HepG2 (cell line): ENCODE results near the gene ZFAND2B. TPM values are rescaled to one million over a fixed set of nuclear protein-coding genes. Genes with fewer than 3 reads are reported as not detected.

Experiments
- BORCS8-MEF2B ChIP-seq: sonication (generic); formaldehyde crosslinking; IDR thresholded peaks from 2 replicates; pipeline ENCODE4 v1.8.0; 2022; ENCODE audit warnings: mild to moderate bottlenecking, missing genetic modification reagents
- FOXK2 ChIP-seq: fragments of 450-650 bp; IDR thresholded peaks from 2 replicates; pipeline ENCODE4 v1.6.1; 2016
- GABPB1 ChIP-seq: IDR thresholded peaks from 2 replicates; pipeline ENCODE4 v1.6.1; 2016; ENCODE audit warnings: mild to moderate bottlenecking, missing genetic modification reagents, moderate library complexity, missing compliant biosample characterization
- PHF8 ChIP-seq: sonication (generic); formaldehyde crosslinking; IDR thresholded peaks from 2 replicates; pipeline ENCODE4 v1.5.0; 2020; ENCODE audit warnings: missing genetic modification reagents
- POLR2A ChIP-seq, 2 experiments: IDR thresholded peaks; 2 replicates each; pipeline ENCODE4 v1.6.1; 2011; ENCODE audit warnings: low read depth in 2 of 2, low read length in 2 of 2, mild to moderate bottlenecking in 1 of 2, moderate library complexity in 1 of 2; ENCODE audit not compliant: insufficient read depth in 1 of 2
- SP5 ChIP-seq: IDR thresholded peaks from 2 replicates; pipeline ENCODE4 v1.6.1; 2016; ENCODE audit warnings: low read depth, borderline replicate concordance
- ZFP1 ChIP-seq: IDR thresholded peaks from 2 replicates; pipeline ENCODE4 v1.6.1; 2016
- ZNF17 ChIP-seq: sonication (generic); formaldehyde crosslinking; IDR thresholded peaks from 2 replicates; pipeline ENCODE4 v1.5.0; 2020; ENCODE audit warnings: mild to moderate bottlenecking, missing genetic modification reagents
- ZNF460 ChIP-seq: sonication (generic); formaldehyde crosslinking; IDR thresholded peaks from 2 replicates; pipeline ENCODE4 v1.5.1; 2020; ENCODE audit warnings: missing genetic modification reagents, mild to moderate bottlenecking, borderline replicate concordance
- ZNF552 ChIP-seq: sonication (generic); formaldehyde crosslinking; IDR thresholded peaks from 2 replicates; pipeline ENCODE4 v1.9.0; 2022; ENCODE audit warnings: missing genetic modification reagents, mild to moderate bottlenecking, borderline replicate concordance
- ZNF713 ChIP-seq: sonication (generic); formaldehyde crosslinking; IDR thresholded peaks from 2 replicates; pipeline ENCODE4 v1.4.0; 2020; ENCODE audit warnings: mild to moderate bottlenecking, missing genetic modification reagents
- ZNF781 ChIP-seq: sonication (generic); formaldehyde crosslinking; IDR thresholded peaks from 2 replicates; pipeline ENCODE4 v1.5.1; 2020; ENCODE audit warnings: borderline replicate concordance, mild to moderate bottlenecking, missing genetic modification reagents; ENCODE audit errors: not compliant biosample characterization
- polyA plus RNA-seq, 8 experiments: library from polyadenylated mRNA; depleted of rRNA in 3 of 8; stranded (reverse) in 7 of 8; unstranded in 1 of 8; fragments of >200 nt; fragmentation: Illumina TruSeq in 4 of 8; extraction: Trizol in 4 of 8; gene quantifications; 2 replicates each; pipeline versions ENCODE4 v1.2.1 to v1.2.3, GENCODE V29; 2011 to 2016; ENCODE audit warnings: low read depth in 4 of 8, missing spikeins in 1 of 8, mixed read lengths in 1 of 8; ENCODE audit not compliant: insufficient read depth in 1 of 8
- total RNA-seq, 5 experiments: library from RNA; depleted of rRNA; stranded (reverse); fragments of >200 nt; fragmentation: Illumina TruSeq; extraction: Trizol; gene quantifications; 2 replicates each; pipeline ENCODE4 v1.2.3, GENCODE V29; 2016; ENCODE audit warnings: low read depth in 1 of 5
- TF ChIP-seq, protein P1 (sequence below): sonication (generic); formaldehyde crosslinking; IDR thresholded peaks from 2 replicates; pipeline ENCODE4 v1.4.0; 2020; ENCODE audit warnings: mild to moderate bottlenecking, missing genetic modification reagents, borderline replicate concordance
- TF ChIP-seq, protein P2 (sequence below): sonication (generic); formaldehyde crosslinking; IDR thresholded peaks from 2 replicates; pipeline ENCODE4 v1.9.0; 2021; ENCODE audit warnings: missing genetic modification reagents, borderline replicate concordance
- TF ChIP-seq, protein P3 (sequence below): fragments of 450-650 bp; IDR thresholded peaks from 2 replicates; pipeline ENCODE4 v1.6.1; 2016
- TF ChIP-seq, protein P4 (sequence below): sonication (generic); formaldehyde crosslinking; IDR thresholded peaks from 2 replicates; pipeline ENCODE4 v1.5.0; 2020; ENCODE audit warnings: missing genetic modification reagents
- TF ChIP-seq, protein P5 (sequence below): IDR thresholded peaks from 2 replicates; pipeline ENCODE4 v1.6.1; 2016; ENCODE audit warnings: mild to moderate bottlenecking

ZFAND2B gene
- total and polyA plus RNA-seq, 2 of the 13 experiments (the other 11 are each of a cell fraction or from before 2014, with no cell fraction given), result 53.3 to 115 TPM

DNA sequence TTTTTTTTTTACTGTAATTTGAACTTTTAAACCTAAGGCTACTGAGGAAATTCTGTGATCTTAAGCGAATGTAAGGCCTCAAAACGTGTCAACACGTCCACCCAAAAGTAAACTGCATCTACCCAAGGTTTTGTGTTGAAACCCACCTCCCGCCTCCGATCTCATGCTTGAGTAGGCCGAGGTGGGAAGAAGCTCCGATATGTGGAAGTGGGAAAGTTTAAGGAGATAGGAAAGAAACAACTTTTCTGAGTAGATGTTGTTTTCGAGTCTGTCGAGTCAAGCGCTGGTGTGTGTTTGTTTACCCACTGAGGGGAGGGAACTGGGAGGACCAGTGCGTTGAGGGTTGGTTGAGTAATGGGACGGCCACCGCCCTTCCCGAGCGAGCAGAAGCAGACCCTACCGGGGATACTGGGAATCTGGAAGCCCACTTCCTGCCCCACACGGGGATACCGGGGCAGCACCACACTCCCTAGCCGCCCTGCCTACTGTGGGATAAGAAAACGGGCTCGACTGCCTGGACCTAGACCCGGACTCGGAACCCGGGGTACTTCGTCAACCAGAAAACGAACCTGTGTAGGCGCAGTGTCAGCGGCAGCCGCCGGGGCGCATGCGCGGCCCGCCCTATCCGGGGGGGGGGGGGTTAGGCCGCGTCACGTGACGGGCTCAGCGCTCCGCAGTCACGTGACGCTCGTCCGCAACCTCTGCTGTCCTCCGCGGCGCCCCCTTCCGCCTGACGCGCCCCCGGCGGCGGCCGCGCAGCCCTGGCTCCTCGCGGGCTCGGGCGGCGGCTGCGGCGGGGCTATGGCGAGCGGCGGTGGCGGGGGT is 28.8 kb upstream of the ZFAND2B start, which contains the start of gene RETREG2 (continued):
- no peak; the same call in 1 of the 2 replicates for TF ChIP-seq ZNF460
- TF ChIP-seq, protein P1, sequence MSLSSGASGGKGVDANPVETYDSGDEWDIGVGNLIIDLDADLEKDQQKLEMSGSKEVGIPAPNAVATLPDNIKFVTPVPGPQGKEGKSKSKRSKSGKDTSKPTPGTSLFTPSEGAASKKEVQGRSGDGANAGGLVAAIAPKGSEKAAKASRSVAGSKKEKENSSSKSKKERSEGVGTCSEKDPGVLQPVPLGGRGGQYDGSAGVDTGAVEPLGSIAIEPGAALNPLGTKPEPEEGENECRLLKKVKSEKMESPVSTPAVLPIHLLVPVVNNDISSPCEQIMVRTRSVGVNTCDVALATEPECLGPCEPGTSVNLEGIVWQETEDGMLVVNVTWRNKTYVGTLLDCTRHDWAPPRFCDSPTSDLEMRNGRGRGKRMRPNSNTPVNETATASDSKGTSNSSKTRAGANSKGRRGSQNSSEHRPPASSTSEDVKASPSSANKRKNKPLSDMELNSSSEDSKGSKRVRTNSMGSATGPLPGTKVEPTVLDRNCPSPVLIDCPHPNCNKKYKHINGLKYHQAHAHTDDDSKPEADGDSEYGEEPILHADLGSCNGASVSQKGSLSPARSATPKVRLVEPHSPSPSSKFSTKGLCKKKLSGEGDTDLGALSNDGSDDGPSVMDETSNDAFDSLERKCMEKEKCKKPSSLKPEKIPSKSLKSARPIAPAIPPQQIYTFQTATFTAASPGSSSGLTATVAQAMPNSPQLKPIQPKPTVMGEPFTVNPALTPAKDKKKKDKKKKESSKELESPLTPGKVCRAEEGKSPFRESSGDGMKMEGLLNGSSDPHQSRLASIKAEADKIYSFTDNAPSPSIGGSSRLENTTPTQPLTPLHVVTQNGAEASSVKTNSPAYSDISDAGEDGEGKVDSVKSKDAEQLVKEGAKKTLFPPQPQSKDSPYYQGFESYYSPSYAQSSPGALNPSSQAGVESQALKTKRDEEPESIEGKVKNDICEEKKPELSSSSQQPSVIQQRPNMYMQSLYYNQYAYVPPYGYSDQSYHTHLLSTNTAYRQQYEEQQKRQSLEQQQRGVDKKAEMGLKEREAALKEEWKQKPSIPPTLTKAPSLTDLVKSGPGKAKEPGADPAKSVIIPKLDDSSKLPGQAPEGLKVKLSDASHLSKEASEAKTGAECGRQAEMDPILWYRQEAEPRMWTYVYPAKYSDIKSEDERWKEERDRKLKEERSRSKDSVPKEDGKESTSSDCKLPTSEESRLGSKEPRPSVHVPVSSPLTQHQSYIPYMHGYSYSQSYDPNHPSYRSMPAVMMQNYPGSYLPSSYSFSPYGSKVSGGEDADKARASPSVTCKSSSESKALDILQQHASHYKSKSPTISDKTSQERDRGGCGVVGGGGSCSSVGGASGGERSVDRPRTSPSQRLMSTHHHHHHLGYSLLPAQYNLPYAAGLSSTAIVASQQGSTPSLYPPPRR (CRISPR knock-in tag), result peak; percentile 81
- TF ChIP-seq, protein P2, sequence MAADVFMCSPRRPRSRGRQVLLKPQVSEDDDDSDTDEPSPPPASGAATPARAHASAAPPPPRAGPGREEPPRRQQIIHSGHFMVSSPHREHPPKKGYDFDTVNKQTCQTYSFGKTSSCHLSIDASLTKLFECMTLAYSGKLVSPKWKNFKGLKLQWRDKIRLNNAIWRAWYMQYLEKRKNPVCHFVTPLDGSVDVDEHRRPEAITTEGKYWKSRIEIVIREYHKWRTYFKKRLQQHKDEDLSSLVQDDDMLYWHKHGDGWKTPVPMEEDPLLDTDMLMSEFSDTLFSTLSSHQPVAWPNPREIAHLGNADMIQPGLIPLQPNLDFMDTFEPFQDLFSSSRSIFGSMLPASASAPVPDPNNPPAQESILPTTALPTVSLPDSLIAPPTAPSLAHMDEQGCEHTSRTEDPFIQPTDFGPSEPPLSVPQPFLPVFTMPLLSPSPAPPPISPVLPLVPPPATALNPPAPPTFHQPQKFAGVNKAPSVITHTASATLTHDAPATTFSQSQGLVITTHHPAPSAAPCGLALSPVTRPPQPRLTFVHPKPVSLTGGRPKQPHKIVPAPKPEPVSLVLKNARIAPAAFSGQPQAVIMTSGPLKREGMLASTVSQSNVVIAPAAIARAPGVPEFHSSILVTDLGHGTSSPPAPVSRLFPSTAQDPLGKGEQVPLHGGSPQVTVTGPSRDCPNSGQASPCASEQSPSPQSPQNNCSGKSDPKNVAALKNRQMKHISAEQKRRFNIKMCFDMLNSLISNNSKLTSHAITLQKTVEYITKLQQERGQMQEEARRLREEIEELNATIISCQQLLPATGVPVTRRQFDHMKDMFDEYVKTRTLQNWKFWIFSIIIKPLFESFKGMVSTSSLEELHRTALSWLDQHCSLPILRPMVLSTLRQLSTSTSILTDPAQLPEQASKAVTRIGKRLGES (CRISPR knock-in tag), result no peak
- no peak for TF ChIP-seq ZNF17
- TF ChIP-seq GABPB1 (CRISPR knock-in tag), result peak; percentile 93
- TF ChIP-seq, protein P3, sequence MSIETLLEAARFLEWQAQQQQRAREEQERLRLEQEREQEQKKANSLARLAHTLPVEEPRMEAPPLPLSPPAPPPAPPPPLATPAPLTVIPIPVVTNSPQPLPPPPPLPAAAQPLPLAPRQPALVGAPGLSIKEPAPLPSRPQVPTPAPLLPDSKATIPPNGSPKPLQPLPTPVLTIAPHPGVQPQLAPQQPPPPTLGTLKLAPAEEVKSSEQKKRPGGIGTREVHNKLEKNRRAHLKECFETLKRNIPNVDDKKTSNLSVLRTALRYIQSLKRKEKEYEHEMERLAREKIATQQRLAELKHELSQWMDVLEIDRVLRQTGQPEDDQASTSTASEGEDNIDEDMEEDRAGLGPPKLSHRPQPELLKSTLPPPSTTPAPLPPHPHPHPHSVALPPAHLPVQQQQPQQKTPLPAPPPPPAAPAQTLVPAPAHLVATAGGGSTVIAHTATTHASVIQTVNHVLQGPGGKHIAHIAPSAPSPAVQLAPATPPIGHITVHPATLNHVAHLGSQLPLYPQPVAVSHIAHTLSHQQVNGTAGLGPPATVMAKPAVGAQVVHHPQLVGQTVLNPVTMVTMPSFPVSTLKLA, result peak; percentile 57
- TF ChIP-seq ZNF552 (CRISPR knock-in tag), result peak; percentile 89; the same call in 1 of the 2 replicates
- peak; percentile 81 for TF ChIP-seq BORCS8-MEF2B (CRISPR knock-in tag)
- peak in 1 of 2 experiments; percentile 82; a peak in 2 of 4 replicates for TF ChIP-seq POLR2A (IDR thresholded peaks at IDR 0.05; ENCODE audit: insufficient read depth in 1 of 2, low read depth in 2 of 2, low read length in 2 of 2)
- TF ChIP-seq, protein P4, sequence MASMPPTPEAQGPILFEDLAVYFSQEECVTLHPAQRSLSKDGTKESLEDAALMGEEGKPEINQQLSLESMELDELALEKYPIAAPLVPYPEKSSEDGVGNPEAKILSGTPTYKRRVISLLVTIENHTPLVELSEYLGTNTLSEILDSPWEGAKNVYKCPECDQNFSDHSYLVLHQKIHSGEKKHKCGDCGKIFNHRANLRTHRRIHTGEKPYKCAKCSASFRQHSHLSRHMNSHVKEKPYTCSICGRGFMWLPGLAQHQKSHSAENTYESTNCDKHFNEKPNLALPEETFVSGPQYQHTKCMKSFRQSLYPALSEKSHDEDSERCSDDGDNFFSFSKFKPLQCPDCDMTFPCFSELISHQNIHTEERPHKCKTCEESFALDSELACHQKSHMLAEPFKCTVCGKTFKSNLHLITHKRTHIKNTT, result no peak
- 0 out of 2 replicates have a peak, but pooled peaks have one; percentile 36 for TF ChIP-seq SP5 (CRISPR knock-in tag)
- TF ChIP-seq PHF8 (CRISPR knock-in tag), result peak; percentile 80
- peak; percentile 87 for TF ChIP-seq ZNF781 (CRISPR knock-in tag)
- no peak for TF ChIP-seq ZNF713
- TF ChIP-seq, protein P5, sequence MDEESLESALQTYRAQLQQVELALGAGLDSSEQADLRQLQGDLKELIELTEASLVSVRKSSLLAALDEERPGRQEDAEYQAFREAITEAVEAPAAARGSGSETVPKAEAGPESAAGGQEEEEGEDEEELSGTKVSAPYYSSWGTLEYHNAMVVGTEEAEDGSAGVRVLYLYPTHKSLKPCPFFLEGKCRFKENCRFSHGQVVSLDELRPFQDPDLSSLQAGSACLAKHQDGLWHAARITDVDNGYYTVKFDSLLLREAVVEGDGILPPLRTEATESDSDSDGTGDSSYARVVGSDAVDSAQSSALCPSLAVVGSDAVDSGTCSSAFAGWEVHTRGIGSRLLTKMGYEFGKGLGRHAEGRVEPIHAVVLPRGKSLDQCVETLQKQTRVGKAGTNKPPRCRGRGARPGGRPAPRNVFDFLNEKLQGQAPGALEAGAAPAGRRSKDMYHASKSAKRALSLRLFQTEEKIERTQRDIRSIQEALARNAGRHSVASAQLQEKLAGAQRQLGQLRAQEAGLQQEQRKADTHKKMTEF, result peak; percentile 59; the same call in 1 of the 2 replicates
- TF ChIP-seq FOXK2, result no peak; the same call in 1 of the 2 replicates
- 0 out of 2 replicates have a peak, but pooled peaks have one; percentile 1 for TF ChIP-seq ZFP1 (CRISPR knock-in tag)
